Uterus (tissue), 4 donors: Measurements from ENCODE around the gene DHODH. TPM values are rescaled to one million over a fixed set of nuclear protein-coding genes. Genes with fewer than 3 reads are reported as not detected.

Experiments used
- DNase-seq, 2 donors: peaks; one replicate each; pipeline ENCODE4 v3.0.0-alpha.2; 2019 to 2020
- H3K27ac ChIP-seq, 2 donors: fragments of 200-600 bp; sonication (generic); 1 replicate in 1 of 2; 2 replicates in 1 of 2; pipeline ENCODE4 v1.5.1; 2016 to 2018
- H3K27me3 ChIP-seq, 2 donors: fragments of 200-600 bp; sonication (generic); one replicate each; pipeline ENCODE4 v1.5.1; 2018 to 2019; ENCODE audit warnings: control low read depth in 1 of 2
- H3K36me3 ChIP-seq, 2 donors: fragments of 200-600 bp; sonication (generic); one replicate each; pipeline ENCODE4 v1.5.1; 2019; ENCODE audit warnings: control low read depth in 1 of 2
- H3K4me1 ChIP-seq, 2 donors: fragments of 200-600 bp; sonication (generic); one replicate each; pipeline ENCODE4 v1.5.1; 2018 to 2019; ENCODE audit warnings: control low read depth in 1 of 2
- H3K4me3 ChIP-seq, 2 donors: fragments of 200-600 bp; sonication (generic); 1 replicate in 1 of 2; 2 replicates in 1 of 2; pipeline ENCODE4 v1.5.1; 2018 to 2019; ENCODE audit warnings: mild to moderate bottlenecking in 1 of 2
- H3K9me3 ChIP-seq, 2 donors: fragments of 200-600 bp; sonication (generic); one replicate each; pipeline ENCODE4 v1.5.1; 2019; ENCODE audit warnings: control low read depth in 1 of 2
- CTCF ChIP-seq, 4 experiments: fragments of 200-600 bp in 2 of 4; fragments of 450-650 bp in 2 of 4; sonication (generic) in 2 of 4; IDR thresholded peaks; one replicate each; pipeline ENCODE4 v1.5.1; 2016 to 2019; ENCODE audit warnings: antibody characterized with exemption in 4 of 4, mild to moderate bottlenecking in 2 of 4, moderate library complexity in 1 of 4
- POLR2A ChIP-seq, 2 donors: fragments of 450-650 bp; IDR thresholded peaks; one replicate each; pipeline ENCODE4 v1.6.1; 2016; ENCODE audit warnings: antibody characterized with exemption in 2 of 2, mild to moderate bottlenecking in 1 of 2, moderate library complexity in 1 of 2
- intact Hi-C: fragments of 100-400 bp; cut with DNase I; formaldehyde crosslinking; loops from one replicate; pipeline ENCODE4 v1.15.1; 2023; ENCODE audit warnings: low total_unique reads
- total RNA-seq, 4 donors: library from RNA; depleted of rRNA in 3 of 4; stranded (reverse); fragments of >200 nt in 3 of 4; gene quantifications; one replicate each; pipeline versions ENCODE4 v1.1.0 to v1.2.4, GENCODE V29; 2014 to 2023
- donor health status: DM: yes; HTN: yes; CAD: no.

DHODH gene
- total RNA-seq, 4 donors from 2014 or later, result 1.8 to 14.7 (median 7.1) TPM

- Histone ChIP-seq H3K9me3 (no peaks in the 10 kb centered on the region), H3K27ac (no peak overlapping the region), H3K36me3 (no peaks in the 10 kb centered on the region), H3K4me3 (no peak overlapping the region), H3K27me3 (no peaks in the 10 kb centered on the region), H3K4me1 (no peaks in the 10 kb centered on the region)
- DNase-seq, result no peak
- TF ChIP-seq CTCF (IDR thresholded peaks at IDR 0.05) (no peak), POLR2A (IDR thresholded peaks at IDR 0.05) (no peak)
- intact Hi-C loops, result no loop called here
These were observed 13.6 kb downstream of the DHODH start for GRCh38 chr16:72022127-72022526.

- intact Hi-C loops, result no loop called here
- no peak overlapping the region for H3K4me3 ChIP-seq
These were observed 15.4 kb downstream of the DHODH start for GRCh38 chr16:72023962-72024361.

GRCh38 chr16:72024862-72025382 lies 16.4 kb downstream of the DHODH start:
- H3K4me3 ChIP-seq, result no peak overlapping the region
- TF ChIP-seq CTCF (IDR thresholded peaks at IDR 0.05) (no peak), POLR2A (IDR thresholded peaks at IDR 0.05) (no peak)
- intact Hi-C loops, result no loop called here
- DNase-seq, result no peak
- H3K9me3 ChIP-seq, result no peaks in the 10 kb centered on the region
- no peak overlapping the region for H3K27ac ChIP-seq
- no peaks in the 10 kb centered on the region for H3K27me3 ChIP-seq
- no peaks in the 10 kb centered on the region for H3K36me3 ChIP-seq
- H3K4me1 ChIP-seq, result no peaks in the 10 kb centered on the region

More at GRCh38 chr16:72023962-72024361, 15.4 kb downstream of the DHODH start:
- no peaks in the 10 kb centered on the region for H3K4me1 ChIP-seq
- DNase-seq, result no peak
- H3K9me3 ChIP-seq, result no peaks in the 10 kb centered on the region
- H3K27ac ChIP-seq, result no peak overlapping the region
- H3K27me3 ChIP-seq, result no peaks in the 10 kb centered on the region
- H3K36me3 ChIP-seq, result no peaks in the 10 kb centered on the region
- no peak for TF ChIP-seq CTCF (IDR thresholded peaks at IDR 0.05)
- no peak for TF ChIP-seq POLR2A (IDR thresholded peaks at IDR 0.05)

GRCh38 chr16:72025404-72026114 lies 17.0 kb downstream of the DHODH start:
- H3K27me3 ChIP-seq, result no peaks in the 10 kb centered on the region
- H3K36me3 ChIP-seq, result no peaks in the 10 kb centered on the region

More at GRCh38 chr16:72025404-72026114, 17.0 kb downstream of the DHODH start:
- intact Hi-C loops, result no loop called here
- DNase-seq, result no peak
- Histone ChIP-seq H3K9me3 (no peaks in the 10 kb centered on the region), H3K27ac (no peak overlapping the region), H3K4me3 (no peak overlapping the region), H3K4me1 (no peaks in the 10 kb centered on the region)
- TF ChIP-seq POLR2A (IDR thresholded peaks at IDR 0.05) (no peak), CTCF (IDR thresholded peaks at IDR 0.05) (no peak)
